Central memory CD8-positive, alpha-beta T cell (primary cell): ENCODE measurements around the gene UBE3B.

Source experiments
- ATAC-seq: fragments of 150-1000 bp; cut with Tn5 transposase; replicated peaks from 2 replicates; pipeline ENCODE4 v1.10.0; 2022; ENCODE audit warnings: mild to moderate bottlenecking, moderate FRiP score, moderate number of reproducible peaks; ENCODE audit not compliant: poor library complexity, severe bottlenecking; ENCODE audit errors: extremely low read depth
- DNase-seq, 2 donors: peaks; one replicate each; pipeline ENCODE4 v3.0.0; 2021; ENCODE audit warnings: low spot score in 2 of 2
- H3K27ac Mint-ChIP-seq: one replicate; pipeline ENCODE4 v1.8.0; 2022; ENCODE audit warnings: low read depth, mild to moderate bottlenecking, moderate library complexity, mixed read lengths
- H3K27me3 Mint-ChIP-seq: one replicate; pipeline ENCODE4 v1.8.0; 2022; ENCODE audit warnings: mixed read lengths
- H3K36me3 Mint-ChIP-seq: one replicate; pipeline ENCODE4 v1.8.0; 2022; ENCODE audit warnings: mild to moderate bottlenecking, moderate library complexity, mixed read lengths; ENCODE audit not compliant: insufficient read depth
- H3K4me1 Mint-ChIP-seq: one replicate; pipeline ENCODE4 v1.8.0; 2022; ENCODE audit warnings: mixed read lengths
- H3K4me3 Mint-ChIP-seq: one replicate; pipeline ENCODE4 v1.8.0; 2022; ENCODE audit warnings: mild to moderate bottlenecking, moderate library complexity, mixed read lengths
- H3K9me3 Mint-ChIP-seq: one replicate; pipeline ENCODE4 v1.8.0; 2022; ENCODE audit warnings: mixed read lengths

The UBE3B gene

DNA sequence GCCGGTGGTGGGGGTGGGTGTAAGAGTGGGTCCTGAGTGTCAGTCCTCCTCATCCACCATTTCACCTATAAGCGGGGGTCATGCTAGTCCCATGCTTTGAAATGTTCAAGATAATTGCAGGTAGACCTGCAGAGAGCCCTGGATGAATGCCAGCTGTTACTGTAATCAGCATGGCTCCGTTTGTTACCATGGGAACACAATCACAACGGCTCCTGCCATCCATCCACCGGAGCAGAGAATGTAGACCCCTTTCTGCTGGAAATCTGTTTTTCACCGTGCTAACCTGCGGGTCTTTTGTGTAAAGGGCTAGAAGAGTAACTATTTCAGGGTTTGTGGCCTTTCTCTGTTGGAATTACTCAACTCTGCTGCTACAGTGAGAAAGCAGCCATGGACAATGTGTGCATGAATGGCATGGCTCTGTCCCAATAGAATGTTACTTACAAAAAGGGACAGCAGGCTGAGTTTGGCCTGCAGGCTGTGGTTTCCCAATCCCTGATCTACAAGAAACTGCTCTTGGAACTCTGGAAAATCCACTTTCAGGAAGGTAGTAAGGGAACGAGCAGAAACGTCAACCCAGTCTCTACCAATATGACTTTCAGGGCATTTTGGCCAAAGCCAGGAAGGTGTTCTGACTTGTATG lies 36.5 kb upstream of the UBE3B start:
- Mint-ChIP-seq H3K36me3 (peaks cover 7% of the 10 kb centered on the region), H3K9me3 (no peaks in the 10 kb centered on the region), H3K4me1 (no peaks in the 10 kb centered on the region), H3K27ac (no peak overlapping the region), H3K27me3 (no peaks in the 10 kb centered on the region), H3K4me3 (no peak overlapping the region)
- DNase-seq: no peak
- no peak for ATAC-seq

DNA sequence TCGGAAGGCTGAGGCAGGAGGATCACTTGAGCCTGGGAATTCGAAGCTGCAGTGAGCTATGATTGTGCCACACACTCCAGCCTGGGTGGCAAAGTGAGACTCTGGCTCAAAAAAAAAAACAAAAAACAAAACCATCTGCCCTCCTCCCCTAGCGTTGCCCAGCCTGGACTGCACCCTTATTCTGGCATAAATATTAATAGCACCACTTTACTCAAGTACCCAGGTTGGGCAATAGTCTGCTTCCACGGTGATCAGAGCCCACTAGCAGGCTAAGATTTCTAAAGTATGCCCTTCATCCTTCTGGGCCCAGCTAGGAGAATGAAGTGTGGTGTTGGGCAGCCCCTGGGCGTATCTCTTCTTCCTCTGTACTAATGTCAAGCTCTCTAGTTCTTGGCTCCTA lies 33.6 kb upstream of the UBE3B start:
- H3K4me3 Mint-ChIP-seq: no peak overlapping the region
- peaks cover 11% of the 10 kb centered on the region for H3K36me3 Mint-ChIP-seq
- no peaks in the 10 kb centered on the region for H3K27me3 Mint-ChIP-seq
- no peak overlapping the region for H3K27ac Mint-ChIP-seq
- ATAC-seq (no peak), DNase-seq (no peak)
- no peaks in the 10 kb centered on the region for H3K4me1 Mint-ChIP-seq
- H3K9me3 Mint-ChIP-seq: no peaks in the 10 kb centered on the region

DNA sequence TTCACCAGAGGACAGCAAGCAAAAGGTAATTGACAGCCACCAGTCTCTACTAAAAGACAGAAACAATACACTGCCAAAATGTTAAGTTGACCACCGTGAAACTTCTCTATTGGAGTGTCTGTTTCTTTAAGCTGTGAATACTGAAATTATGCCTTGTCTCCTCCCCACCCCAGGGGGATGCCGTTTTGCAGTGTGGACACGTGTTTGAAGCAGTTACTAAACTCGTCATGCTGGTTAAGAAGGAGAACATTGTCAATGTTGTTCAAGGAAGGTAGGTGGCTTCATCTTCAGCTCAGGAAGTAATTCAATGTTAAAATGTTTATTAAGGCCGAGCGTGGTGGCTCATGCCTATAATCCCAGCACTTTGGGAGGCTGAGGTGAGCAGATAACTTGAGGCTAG lies 33.2 kb upstream of the UBE3B start:
- Mint-ChIP-seq H3K9me3 (no peaks in the 10 kb centered on the region), H3K4me1 (no peaks in the 10 kb centered on the region), H3K36me3 (peaks cover 12% of the 10 kb centered on the region), H3K27ac (no peak overlapping the region), H3K4me3 (no peak overlapping the region), H3K27me3 (no peaks in the 10 kb centered on the region)
- no peak for DNase-seq
- ATAC-seq: no peak

GRCh38 chr12:109445191-109445609 lies 32.2 kb upstream of the UBE3B start:
- H3K4me1 Mint-ChIP-seq: peaks cover 3% of the 10 kb centered on the region
- DNase-seq: no peak
- H3K27me3 Mint-ChIP-seq: no peaks in the 10 kb centered on the region
- no peak overlapping the region for H3K27ac Mint-ChIP-seq
- no peaks in the 10 kb centered on the region for H3K9me3 Mint-ChIP-seq
- no peak for ATAC-seq
- no peak overlapping the region for H3K4me3 Mint-ChIP-seq
- peaks cover 14% of the 10 kb centered on the region for H3K36me3 Mint-ChIP-seq

DNA sequence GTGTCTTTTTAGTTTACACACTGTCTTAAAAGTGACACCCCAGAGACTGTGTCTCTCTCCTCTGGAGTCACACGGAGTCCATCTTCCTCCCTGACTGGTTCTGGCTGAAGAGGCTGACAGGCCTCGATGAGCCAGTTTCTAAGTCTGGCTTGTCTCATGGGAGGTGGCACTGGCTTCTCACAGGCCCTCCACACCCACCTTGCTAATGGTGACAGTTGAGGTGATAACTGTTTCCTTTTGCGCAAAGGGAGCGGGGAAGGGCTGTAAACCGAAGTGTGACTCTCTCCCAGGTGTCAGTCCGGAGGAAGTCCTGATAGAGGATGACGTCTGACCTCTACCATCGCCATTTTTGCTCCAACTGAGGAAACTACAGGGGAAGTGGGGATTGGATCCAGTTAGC lies 30.6 kb upstream of the UBE3B start:
- DNase-seq (no peak), ATAC-seq (no peak)
- Mint-ChIP-seq H3K4me1 (peaks cover 17% of the 10 kb centered on the region), H3K36me3 (peaks cover 18% of the 10 kb centered on the region), H3K4me3 (no peak overlapping the region), H3K9me3 (no peaks in the 10 kb centered on the region), H3K27me3 (no peaks in the 10 kb centered on the region), H3K27ac (no peak overlapping the region)

- peaks cover 17% of the 10 kb centered on the region for H3K4me1 Mint-ChIP-seq
- ATAC-seq (no peak), DNase-seq (no peak)
- H3K27me3 Mint-ChIP-seq: no peaks in the 10 kb centered on the region
- H3K4me3 Mint-ChIP-seq: no peak overlapping the region
- no peak overlapping the region for H3K27ac Mint-ChIP-seq
- H3K9me3 Mint-ChIP-seq: no peaks in the 10 kb centered on the region
- H3K36me3 Mint-ChIP-seq: peaks cover 20% of the 10 kb centered on the region
Observed at GRCh38 chr12:109447482-109447881, 30.0 kb upstream of the UBE3B start.

GRCh38 chr12:109448272-109448671 lies 29.2 kb upstream of the UBE3B start:
- no peaks in the 10 kb centered on the region for H3K9me3 Mint-ChIP-seq
- H3K27me3 Mint-ChIP-seq: no peaks in the 10 kb centered on the region
- no peak overlapping the region for H3K27ac Mint-ChIP-seq
- no peak overlapping the region for H3K4me3 Mint-ChIP-seq
- H3K4me1 Mint-ChIP-seq: peaks cover 17% of the 10 kb centered on the region
- no peak for DNase-seq
- ATAC-seq: no peak
- peaks cover 20% of the 10 kb centered on the region for H3K36me3 Mint-ChIP-seq

DNA sequence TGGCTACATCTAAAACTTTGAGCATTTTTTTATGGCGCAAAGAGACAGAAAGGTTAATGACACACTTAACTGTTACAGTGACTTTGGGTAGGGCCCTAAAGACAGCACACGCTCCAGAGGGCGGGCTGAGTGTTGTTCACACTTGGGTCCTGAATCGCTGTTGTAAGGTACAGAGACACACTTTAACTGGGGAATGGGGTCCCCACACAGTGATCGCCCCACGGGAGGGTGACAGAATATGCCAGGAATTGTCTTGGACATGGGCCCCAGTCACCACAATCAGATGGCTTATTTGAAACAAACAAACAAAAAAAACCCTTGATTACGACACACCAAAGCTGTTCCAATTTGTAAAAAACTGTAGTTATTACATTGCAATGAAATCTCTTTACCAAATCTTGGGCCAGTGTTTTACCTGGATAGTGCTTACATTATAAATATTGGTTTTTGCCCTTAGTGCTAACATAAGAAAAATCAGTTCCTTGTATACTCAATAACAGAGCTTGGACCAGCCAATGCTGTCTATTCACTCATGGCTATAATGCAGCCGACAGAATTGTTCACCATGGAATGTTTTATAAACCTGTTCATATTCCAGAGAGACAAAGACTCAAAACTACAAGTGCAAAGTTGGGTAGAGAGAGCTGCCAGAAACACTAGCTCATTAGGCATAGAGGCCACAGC lies 28.6 kb upstream of the UBE3B start:
- DNase-seq (no peak), ATAC-seq (no peak)
- peaks cover 23% of the 10 kb centered on the region for H3K36me3 Mint-ChIP-seq
- H3K27me3 Mint-ChIP-seq: no peaks in the 10 kb centered on the region
- H3K4me3 Mint-ChIP-seq: no peak overlapping the region
- H3K9me3 Mint-ChIP-seq: no peaks in the 10 kb centered on the region
- H3K4me1 Mint-ChIP-seq: peaks cover 17% of the 10 kb centered on the region
- no peak overlapping the region for H3K27ac Mint-ChIP-seq

DNA sequence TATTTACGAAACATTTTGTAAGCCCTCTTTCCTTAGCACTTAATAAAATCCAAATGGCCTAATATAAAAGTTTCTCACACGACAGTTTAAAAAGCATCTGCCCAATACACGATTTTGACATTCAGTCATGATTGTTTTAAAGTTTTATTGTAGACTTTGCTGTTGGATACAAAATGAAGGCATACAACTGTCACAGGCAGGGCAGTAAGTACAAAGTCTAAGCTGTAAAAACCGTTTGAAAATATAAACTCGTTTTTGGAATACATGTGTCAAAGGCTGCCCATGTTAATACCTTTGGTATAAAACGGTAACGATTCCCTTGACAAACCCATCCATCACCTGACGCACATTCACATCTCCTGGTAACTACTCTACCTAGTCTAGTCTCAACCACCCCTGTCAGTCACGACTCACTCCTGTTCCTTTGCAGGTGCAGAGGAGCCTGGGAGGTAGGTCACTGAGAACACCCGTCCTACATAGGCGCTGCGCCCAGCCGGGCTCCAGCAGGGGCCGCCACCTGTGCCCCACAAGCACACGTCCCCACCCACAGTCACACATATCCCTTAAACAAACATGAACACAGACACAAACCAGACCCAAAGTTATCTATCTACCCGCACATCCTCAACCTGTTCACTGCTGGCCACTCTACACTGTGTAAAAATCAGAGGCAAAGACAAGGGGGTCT lies 27.4 kb upstream of the UBE3B start:
- H3K36me3 Mint-ChIP-seq: peaks cover 34% of the 10 kb centered on the region
- H3K4me3 Mint-ChIP-seq: no peak overlapping the region
- H3K9me3 Mint-ChIP-seq: no peaks in the 10 kb centered on the region
- H3K27me3 Mint-ChIP-seq: no peaks in the 10 kb centered on the region
- peak overlapping the region; percentile 58 for H3K27ac Mint-ChIP-seq
- peaks cover 17% of the 10 kb centered on the region for H3K4me1 Mint-ChIP-seq
- DNase-seq: no peak
- no peak for ATAC-seq

- Mint-ChIP-seq H3K9me3 (no peaks in the 10 kb centered on the region), H3K4me1 (peaks cover 17% of the 10 kb centered on the region), H3K36me3 (peaks cover 34% of the 10 kb centered on the region), H3K27me3 (no peaks in the 10 kb centered on the region), H3K4me3 (peak overlapping the region; percentile 40), H3K27ac (peak overlapping the region; percentile 58)
- DNase-seq: no peak
- no peak for ATAC-seq
Observed at GRCh38 chr12:109450980-109451379, 26.5 kb upstream of the UBE3B start.

DNA sequence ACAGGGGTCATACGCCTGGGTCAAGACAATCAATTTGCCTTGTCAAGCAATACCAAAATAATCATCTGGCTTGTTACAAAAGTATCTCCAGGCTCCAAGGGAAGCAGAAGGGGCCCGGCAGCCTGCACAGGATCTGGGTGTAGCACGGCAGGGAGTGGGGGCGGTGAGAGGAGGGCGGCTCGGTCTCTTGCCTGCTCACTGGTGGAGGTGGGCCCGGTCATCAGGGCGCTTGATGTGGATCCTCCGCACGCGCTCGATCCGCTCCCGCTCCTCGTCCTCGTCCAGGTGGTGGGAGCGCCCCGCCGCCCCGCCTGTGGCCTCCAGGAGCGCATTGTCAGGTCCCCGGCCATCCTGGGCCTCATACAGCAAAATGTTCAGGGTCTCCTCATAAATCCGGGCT lies 26.0 kb upstream of the UBE3B start:
- H3K36me3 Mint-ChIP-seq: peaks cover 38% of the 10 kb centered on the region

DNA sequence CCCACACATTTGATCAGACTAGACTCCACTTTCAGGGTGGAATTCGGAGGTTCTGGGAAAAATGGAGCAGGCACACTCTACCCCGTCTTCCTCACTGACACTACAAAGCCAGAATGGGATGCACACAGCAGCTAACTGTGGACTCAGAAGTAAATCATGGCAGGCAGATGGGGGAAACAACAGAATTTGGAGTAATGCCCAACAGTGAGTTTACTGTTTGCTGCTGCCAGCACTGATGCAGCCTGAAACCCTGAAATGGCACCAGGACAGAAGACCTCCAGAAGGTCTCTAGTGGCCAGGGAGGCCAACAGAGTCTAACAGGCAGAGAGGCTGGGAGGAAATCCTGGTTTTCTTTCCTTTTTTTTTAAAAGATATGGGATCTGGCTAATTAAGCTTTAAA lies 24.9 kb upstream of the UBE3B start:
- H3K27ac Mint-ChIP-seq: no peak overlapping the region

More for the DNA sequence above, 26.0 kb upstream of the UBE3B start:
- no peaks in the 10 kb centered on the region for H3K27me3 Mint-ChIP-seq
- peaks cover 17% of the 10 kb centered on the region for H3K4me1 Mint-ChIP-seq
- ATAC-seq (no peak), DNase-seq (no peak)
- peak overlapping the region; percentile 58 for H3K27ac Mint-ChIP-seq
- H3K9me3 Mint-ChIP-seq: no peaks in the 10 kb centered on the region
- peak overlapping the region; percentile 40 for H3K4me3 Mint-ChIP-seq

DNA sequence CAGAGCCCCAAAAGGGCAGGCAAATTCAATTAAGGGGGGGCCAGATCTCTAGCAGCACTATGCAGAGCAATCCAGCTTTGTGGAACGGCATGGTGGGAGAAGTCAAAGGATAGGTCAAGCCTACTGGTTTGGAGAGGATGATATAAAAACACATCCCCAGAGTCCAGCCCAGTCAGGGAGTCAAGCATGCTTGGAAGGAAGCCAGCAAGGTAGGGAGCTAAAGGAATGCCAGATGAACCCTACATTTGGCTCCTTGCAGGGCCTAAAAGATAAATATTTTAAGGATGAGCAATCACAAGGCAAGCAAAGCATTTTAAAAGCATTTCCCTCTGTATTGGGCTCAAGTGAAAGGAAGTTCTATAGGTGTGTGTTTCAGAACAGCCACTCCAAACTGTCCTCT lies 21.7 kb upstream of the UBE3B start:
- Mint-ChIP-seq H3K4me3 (no peak overlapping the region), H3K9me3 (no peaks in the 10 kb centered on the region), H3K27ac (no peak overlapping the region), H3K4me1 (peaks cover 26% of the 10 kb centered on the region), H3K27me3 (no peaks in the 10 kb centered on the region), H3K36me3 (peaks cover 46% of the 10 kb centered on the region)
- no peak for DNase-seq
- ATAC-seq: no peak

More for the DNA sequence above, 24.9 kb upstream of the UBE3B start:
- H3K4me1 Mint-ChIP-seq: peaks cover 17% of the 10 kb centered on the region
- H3K9me3 Mint-ChIP-seq: no peaks in the 10 kb centered on the region
- H3K4me3 Mint-ChIP-seq: no peak overlapping the region
- peaks cover 41% of the 10 kb centered on the region for H3K36me3 Mint-ChIP-seq
- no peaks in the 10 kb centered on the region for H3K27me3 Mint-ChIP-seq
- DNase-seq (no peak), ATAC-seq (no peak)
